GM23338 (cell line): ENCODE data around the gene LRRC17. TPM values are rescaled to one million over a fixed set of nuclear protein-coding genes. Genes with fewer than 3 reads are reported as not detected.

Source experiments
- ATAC-seq: fragments of 200-7000 bp; cut with Tn5 transposase; 3 replicates; pipeline ENCODE4 v1.9.1; 2020
- DNase-seq: peaks from one replicate; pipeline ENCODE4 v3.0.0-alpha.2; 2015; ENCODE audit warnings: low spot score
- H2AFZ ChIP-seq: fragments of 200-600 bp; sonication (generic); 2 replicates; pipeline ENCODE4 v1.8.0; 2016; ENCODE audit warnings: antibody characterized with exemption, mild to moderate bottlenecking, moderate library complexity
- H3F3A ChIP-seq: fragments of 200-600 bp; sonication (generic); replicated peaks from 2 replicates; pipeline ENCODE4 v1.8.0; 2017; ENCODE audit warnings: antibody characterized with exemption, mixed run types, low read depth
- H3K27ac ChIP-seq: fragments of 200-600 bp; sonication (generic); 2 replicates; pipeline ENCODE4 v1.6.1; 2016; ENCODE audit warnings: low read depth
- H3K27me3 ChIP-seq: fragments of 200-600 bp; sonication (generic); 2 replicates; pipeline ENCODE4 v1.8.0; 2016; ENCODE audit warnings: mild to moderate bottlenecking, mixed run types, moderate library complexity; ENCODE audit not compliant: insufficient read depth
- H3K36me3 ChIP-seq: fragments of 200-600 bp; sonication (generic); 2 replicates; pipeline ENCODE4 v1.8.0; 2016; ENCODE audit warnings: mild to moderate bottlenecking; ENCODE audit not compliant: insufficient read depth
- H3K4me1 ChIP-seq: fragments of 200-600 bp; sonication (generic); 2 replicates; pipeline ENCODE4 v1.8.0; 2016; ENCODE audit warnings: mild to moderate bottlenecking, moderate library complexity; ENCODE audit not compliant: insufficient read depth
- H3K4me2 ChIP-seq: fragments of 200-600 bp; sonication (generic); 2 replicates; pipeline ENCODE4 v1.7.1; 2017; ENCODE audit warnings: mixed run types
- H3K4me3 ChIP-seq: fragments of 200-600 bp; sonication (generic); 2 replicates; pipeline ENCODE4 v1.6.1; 2016; ENCODE audit warnings: mixed run types
- H3K79me2 ChIP-seq: fragments of 200-600 bp; sonication (generic); replicated peaks from 2 replicates; pipeline ENCODE4 v1.8.0; 2017; ENCODE audit warnings: mild to moderate bottlenecking; ENCODE audit not compliant: insufficient read depth
- H3K9me2 ChIP-seq: fragments of 200-600 bp; sonication (generic); 2 replicates; pipeline ENCODE4 v1.8.0; 2017; ENCODE audit not compliant: insufficient read depth
- H4K20me1 ChIP-seq: fragments of 200-600 bp; sonication (generic); replicated peaks from 2 replicates; pipeline ENCODE4 v1.8.0; 2017; ENCODE audit warnings: mild to moderate bottlenecking; ENCODE audit not compliant: insufficient read depth
- H3K27ac Mint-ChIP-seq: 2 replicates; pipeline ENCODE4 v1.8.0; 2020; ENCODE audit warnings: inconsistent platforms, mild to moderate bottlenecking, moderate library complexity, mixed read lengths
- H3K27me3 Mint-ChIP-seq: 3 replicates; pipeline ENCODE4 v1.8.0; 2022; ENCODE audit warnings: low read depth, mild to moderate bottlenecking, moderate library complexity, mixed read lengths, inconsistent platforms; ENCODE audit not compliant: insufficient read depth, poor library complexity
- H3K36me3 Mint-ChIP-seq: 3 replicates; pipeline ENCODE4 v1.8.0; 2021; ENCODE audit warnings: low read depth, mild to moderate bottlenecking, inconsistent platforms, moderate library complexity, mixed read lengths
- H3K4me1 Mint-ChIP-seq: 3 replicates; pipeline ENCODE4 v1.8.0; 2020; ENCODE audit warnings: mild to moderate bottlenecking, inconsistent platforms, mixed read lengths
- H3K4me3 Mint-ChIP-seq: 3 replicates; pipeline ENCODE4 v1.8.0; 2021; ENCODE audit warnings: moderate library complexity, mild to moderate bottlenecking, inconsistent platforms, mixed read lengths
- H3K9me3 Mint-ChIP-seq: 3 replicates; pipeline ENCODE4 v1.8.0; 2020; ENCODE audit warnings: moderate library complexity, mild to moderate bottlenecking, inconsistent platforms, mixed read lengths
- CREB1 ChIP-seq: fragments of 250-450 bp; sonication (Bioruptor Pico); IDR thresholded peaks from 2 replicates; pipeline ENCODE4 v1.5.0; 2020; ENCODE audit warnings: low read depth, mild to moderate bottlenecking, moderate library complexity
- EZH2 ChIP-seq: fragments of 200-600 bp; sonication (generic); IDR thresholded peaks from one replicate; pipeline ENCODE4 v1.8.0; 2017; ENCODE audit warnings: antibody characterized with exemption, mild to moderate bottlenecking, low read depth; ENCODE audit not compliant: unreplicated experiment
- EZH2phosphoT487 ChIP-seq: fragments of 200-600 bp; sonication (generic); IDR thresholded peaks from one replicate; pipeline ENCODE4 v1.8.1; 2018; ENCODE audit warnings: antibody characterized with exemption; ENCODE audit not compliant: unreplicated experiment
- JUNB ChIP-seq: IDR thresholded peaks from one replicate; pipeline ENCODE4 v1.6.1; 2016; ENCODE audit warnings: antibody characterized with exemption; ENCODE audit not compliant: unreplicated experiment
- NANOG ChIP-seq: IDR thresholded peaks from 2 replicates; pipeline ENCODE4 v1.6.1; 2016; ENCODE audit warnings: antibody characterized with exemption, borderline replicate concordance
- POLR2AphosphoS5 ChIP-seq: IDR thresholded peaks from 2 replicates; pipeline ENCODE4 v1.6.1; 2016; ENCODE audit warnings: antibody characterized with exemption, low read depth
- STAT1 ChIP-seq: IDR thresholded peaks from one replicate; pipeline ENCODE4 v1.6.1; 2016; ENCODE audit warnings: antibody characterized with exemption; ENCODE audit not compliant: unreplicated experiment
- ZNF114 ChIP-seq: fragments of 250-450 bp; sonication (Bioruptor Pico); IDR thresholded peaks from 2 replicates; pipeline ENCODE4 v1.5.0; 2020; ENCODE audit warnings: mild to moderate bottlenecking, moderate library complexity
- ZNF331 ChIP-seq: fragments of 250-450 bp; sonication (Bioruptor Pico); IDR thresholded peaks from 2 replicates; pipeline ENCODE4 v1.5.0; 2020; ENCODE audit warnings: low read depth, mild to moderate bottlenecking, moderate library complexity
- polyA plus RNA-seq: library from polyadenylated mRNA; unstranded; fragments of >200 nt; fragmentation: Nextera tagmentation; extraction: Ambion mirVana; gene quantifications from 2 replicates; pipeline ENCODE4 v1.2.1, GENCODE V29; 2016
- total RNA-seq: library from RNA; depleted of rRNA; stranded (reverse); fragments of >200 nt; shearing (Covaris generic); gene quantifications from 2 replicates; pipeline ENCODE4 v1.2.3, GENCODE V29; 2014
- TF ChIP-seq, protein P1 (sequence below): IDR thresholded peaks from one replicate; pipeline ENCODE4 v1.6.1; 2018; ENCODE audit warnings: antibody characterized with exemption; ENCODE audit not compliant: unreplicated experiment
- TF ChIP-seq, protein P2 (sequence below): IDR thresholded peaks from 2 replicates; pipeline ENCODE4 v1.6.1; 2016; ENCODE audit warnings: antibody characterized with exemption
- TF ChIP-seq, protein P3 (sequence below): fragments of 250-450 bp; sonication (Bioruptor Pico); IDR thresholded peaks from 2 replicates; pipeline ENCODE4 v1.5.0; 2020; ENCODE audit warnings: mild to moderate bottlenecking, moderate library complexity
- TF ChIP-seq, protein P4 (sequence below), 2 experiments: fragments of 200-600 bp in 1 of 2; sonication (generic) in 1 of 2; conservative IDR thresholded peaks; 2 replicates each; pipeline versions ENCODE4 v1.5.1 to v1.6.1; 2016 to 2017; ENCODE audit warnings: antibody characterized with exemption in 2 of 2, low read depth in 2 of 2, mild to moderate bottlenecking in 2 of 2, moderate library complexity in 1 of 2

The LRRC17 gene
- total and polyA plus RNA-seq, 2 experiments from 2014 or later, result 2.8 to 3.1 TPM

DNA sequence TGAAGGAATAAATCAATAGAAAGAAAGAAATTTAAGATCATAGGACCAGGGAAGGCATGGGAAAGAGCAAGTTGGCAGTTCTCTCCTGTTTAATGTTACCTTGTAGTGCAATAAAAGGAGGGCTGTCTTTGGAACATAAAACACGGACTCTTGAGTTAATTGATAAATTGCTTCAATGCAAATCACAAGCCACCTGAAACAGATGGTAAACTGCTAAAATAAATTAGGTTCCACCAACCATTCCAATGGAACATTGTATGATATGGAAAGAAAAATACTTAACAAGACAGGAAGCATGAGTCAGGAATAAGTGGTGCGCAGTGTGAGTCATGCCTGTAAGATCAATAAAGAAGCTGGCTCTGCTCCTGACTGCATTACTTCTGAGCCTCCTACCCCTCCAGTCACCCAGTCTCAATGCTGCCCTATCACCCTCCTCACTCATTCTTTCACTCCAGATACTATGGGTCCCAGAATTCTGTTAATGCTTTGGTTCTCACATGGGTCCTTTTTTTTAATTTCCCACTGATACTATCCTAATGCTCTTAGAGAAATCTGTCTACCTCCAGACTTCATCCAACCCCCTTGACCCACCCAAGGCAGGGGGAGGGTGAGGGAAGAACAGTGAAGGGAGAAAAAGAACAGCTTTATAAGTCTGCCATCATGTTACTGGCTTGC lies 78.9 kb downstream of the LRRC17 start:
- DNase-seq (no peak), ATAC-seq (no peak)
- no peaks in the 10 kb centered on the region for H3K36me3 Mint-ChIP-seq
- no peaks in the 10 kb centered on the region for H3K79me2 ChIP-seq
- H3K36me3 ChIP-seq, result no peaks in the 10 kb centered on the region
- H3K4me2 ChIP-seq, result no peak overlapping the region
- H3K4me1 ChIP-seq, result no peaks in the 10 kb centered on the region
- H3K4me3 Mint-ChIP-seq, result no peak overlapping the region
- no peak overlapping the region for H2AFZ ChIP-seq
- H3K27ac ChIP-seq, result no peak overlapping the region
- no peaks in the 10 kb centered on the region for H4K20me1 ChIP-seq
- H3K27ac Mint-ChIP-seq, result no peak overlapping the region
- H3F3A ChIP-seq, result no peaks in the 10 kb centered on the region
- 0 out of 2 replicates have a peak, but pooled peaks cover 7% of the 10 kb centered on the region for H3K9me2 ChIP-seq
- no peaks in the 10 kb centered on the region for H3K27me3 ChIP-seq
- no peak overlapping the region for H3K4me3 ChIP-seq
- no peaks in the 10 kb centered on the region; the same call in 2 of the 3 replicates for H3K9me3 Mint-ChIP-seq
- no peak for TF ChIP-seq STAT1
- TF ChIP-seq, protein P1, sequence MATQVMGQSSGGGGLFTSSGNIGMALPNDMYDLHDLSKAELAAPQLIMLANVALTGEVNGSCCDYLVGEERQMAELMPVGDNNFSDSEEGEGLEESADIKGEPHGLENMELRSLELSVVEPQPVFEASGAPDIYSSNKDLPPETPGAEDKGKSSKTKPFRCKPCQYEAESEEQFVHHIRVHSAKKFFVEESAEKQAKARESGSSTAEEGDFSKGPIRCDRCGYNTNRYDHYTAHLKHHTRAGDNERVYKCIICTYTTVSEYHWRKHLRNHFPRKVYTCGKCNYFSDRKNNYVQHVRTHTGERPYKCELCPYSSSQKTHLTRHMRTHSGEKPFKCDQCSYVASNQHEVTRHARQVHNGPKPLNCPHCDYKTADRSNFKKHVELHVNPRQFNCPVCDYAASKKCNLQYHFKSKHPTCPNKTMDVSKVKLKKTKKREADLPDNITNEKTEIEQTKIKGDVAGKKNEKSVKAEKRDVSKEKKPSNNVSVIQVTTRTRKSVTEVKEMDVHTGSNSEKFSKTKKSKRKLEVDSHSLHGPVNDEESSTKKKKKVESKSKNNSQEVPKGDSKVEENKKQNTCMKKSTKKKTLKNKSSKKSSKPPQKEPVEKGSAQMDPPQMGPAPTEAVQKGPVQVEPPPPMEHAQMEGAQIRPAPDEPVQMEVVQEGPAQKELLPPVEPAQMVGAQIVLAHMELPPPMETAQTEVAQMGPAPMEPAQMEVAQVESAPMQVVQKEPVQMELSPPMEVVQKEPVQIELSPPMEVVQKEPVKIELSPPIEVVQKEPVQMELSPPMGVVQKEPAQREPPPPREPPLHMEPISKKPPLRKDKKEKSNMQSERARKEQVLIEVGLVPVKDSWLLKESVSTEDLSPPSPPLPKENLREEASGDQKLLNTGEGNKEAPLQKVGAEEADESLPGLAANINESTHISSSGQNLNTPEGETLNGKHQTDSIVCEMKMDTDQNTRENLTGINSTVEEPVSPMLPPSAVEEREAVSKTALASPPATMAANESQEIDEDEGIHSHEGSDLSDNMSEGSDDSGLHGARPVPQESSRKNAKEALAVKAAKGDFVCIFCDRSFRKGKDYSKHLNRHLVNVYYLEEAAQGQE, result no peak
- TF ChIP-seq, protein P2, sequence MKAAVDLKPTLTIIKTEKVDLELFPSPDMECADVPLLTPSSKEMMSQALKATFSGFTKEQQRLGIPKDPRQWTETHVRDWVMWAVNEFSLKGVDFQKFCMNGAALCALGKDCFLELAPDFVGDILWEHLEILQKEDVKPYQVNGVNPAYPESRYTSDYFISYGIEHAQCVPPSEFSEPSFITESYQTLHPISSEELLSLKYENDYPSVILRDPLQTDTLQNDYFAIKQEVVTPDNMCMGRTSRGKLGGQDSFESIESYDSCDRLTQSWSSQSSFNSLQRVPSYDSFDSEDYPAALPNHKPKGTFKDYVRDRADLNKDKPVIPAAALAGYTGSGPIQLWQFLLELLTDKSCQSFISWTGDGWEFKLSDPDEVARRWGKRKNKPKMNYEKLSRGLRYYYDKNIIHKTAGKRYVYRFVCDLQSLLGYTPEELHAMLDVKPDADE, result no peak
- no peak for TF ChIP-seq JUNB
- TF ChIP-seq ZNF331, result no peak
- no peak for TF ChIP-seq POLR2AphosphoS5
- no peak for TF ChIP-seq CREB1 (CRISPR knock-in tag)
- TF ChIP-seq, protein P3, sequence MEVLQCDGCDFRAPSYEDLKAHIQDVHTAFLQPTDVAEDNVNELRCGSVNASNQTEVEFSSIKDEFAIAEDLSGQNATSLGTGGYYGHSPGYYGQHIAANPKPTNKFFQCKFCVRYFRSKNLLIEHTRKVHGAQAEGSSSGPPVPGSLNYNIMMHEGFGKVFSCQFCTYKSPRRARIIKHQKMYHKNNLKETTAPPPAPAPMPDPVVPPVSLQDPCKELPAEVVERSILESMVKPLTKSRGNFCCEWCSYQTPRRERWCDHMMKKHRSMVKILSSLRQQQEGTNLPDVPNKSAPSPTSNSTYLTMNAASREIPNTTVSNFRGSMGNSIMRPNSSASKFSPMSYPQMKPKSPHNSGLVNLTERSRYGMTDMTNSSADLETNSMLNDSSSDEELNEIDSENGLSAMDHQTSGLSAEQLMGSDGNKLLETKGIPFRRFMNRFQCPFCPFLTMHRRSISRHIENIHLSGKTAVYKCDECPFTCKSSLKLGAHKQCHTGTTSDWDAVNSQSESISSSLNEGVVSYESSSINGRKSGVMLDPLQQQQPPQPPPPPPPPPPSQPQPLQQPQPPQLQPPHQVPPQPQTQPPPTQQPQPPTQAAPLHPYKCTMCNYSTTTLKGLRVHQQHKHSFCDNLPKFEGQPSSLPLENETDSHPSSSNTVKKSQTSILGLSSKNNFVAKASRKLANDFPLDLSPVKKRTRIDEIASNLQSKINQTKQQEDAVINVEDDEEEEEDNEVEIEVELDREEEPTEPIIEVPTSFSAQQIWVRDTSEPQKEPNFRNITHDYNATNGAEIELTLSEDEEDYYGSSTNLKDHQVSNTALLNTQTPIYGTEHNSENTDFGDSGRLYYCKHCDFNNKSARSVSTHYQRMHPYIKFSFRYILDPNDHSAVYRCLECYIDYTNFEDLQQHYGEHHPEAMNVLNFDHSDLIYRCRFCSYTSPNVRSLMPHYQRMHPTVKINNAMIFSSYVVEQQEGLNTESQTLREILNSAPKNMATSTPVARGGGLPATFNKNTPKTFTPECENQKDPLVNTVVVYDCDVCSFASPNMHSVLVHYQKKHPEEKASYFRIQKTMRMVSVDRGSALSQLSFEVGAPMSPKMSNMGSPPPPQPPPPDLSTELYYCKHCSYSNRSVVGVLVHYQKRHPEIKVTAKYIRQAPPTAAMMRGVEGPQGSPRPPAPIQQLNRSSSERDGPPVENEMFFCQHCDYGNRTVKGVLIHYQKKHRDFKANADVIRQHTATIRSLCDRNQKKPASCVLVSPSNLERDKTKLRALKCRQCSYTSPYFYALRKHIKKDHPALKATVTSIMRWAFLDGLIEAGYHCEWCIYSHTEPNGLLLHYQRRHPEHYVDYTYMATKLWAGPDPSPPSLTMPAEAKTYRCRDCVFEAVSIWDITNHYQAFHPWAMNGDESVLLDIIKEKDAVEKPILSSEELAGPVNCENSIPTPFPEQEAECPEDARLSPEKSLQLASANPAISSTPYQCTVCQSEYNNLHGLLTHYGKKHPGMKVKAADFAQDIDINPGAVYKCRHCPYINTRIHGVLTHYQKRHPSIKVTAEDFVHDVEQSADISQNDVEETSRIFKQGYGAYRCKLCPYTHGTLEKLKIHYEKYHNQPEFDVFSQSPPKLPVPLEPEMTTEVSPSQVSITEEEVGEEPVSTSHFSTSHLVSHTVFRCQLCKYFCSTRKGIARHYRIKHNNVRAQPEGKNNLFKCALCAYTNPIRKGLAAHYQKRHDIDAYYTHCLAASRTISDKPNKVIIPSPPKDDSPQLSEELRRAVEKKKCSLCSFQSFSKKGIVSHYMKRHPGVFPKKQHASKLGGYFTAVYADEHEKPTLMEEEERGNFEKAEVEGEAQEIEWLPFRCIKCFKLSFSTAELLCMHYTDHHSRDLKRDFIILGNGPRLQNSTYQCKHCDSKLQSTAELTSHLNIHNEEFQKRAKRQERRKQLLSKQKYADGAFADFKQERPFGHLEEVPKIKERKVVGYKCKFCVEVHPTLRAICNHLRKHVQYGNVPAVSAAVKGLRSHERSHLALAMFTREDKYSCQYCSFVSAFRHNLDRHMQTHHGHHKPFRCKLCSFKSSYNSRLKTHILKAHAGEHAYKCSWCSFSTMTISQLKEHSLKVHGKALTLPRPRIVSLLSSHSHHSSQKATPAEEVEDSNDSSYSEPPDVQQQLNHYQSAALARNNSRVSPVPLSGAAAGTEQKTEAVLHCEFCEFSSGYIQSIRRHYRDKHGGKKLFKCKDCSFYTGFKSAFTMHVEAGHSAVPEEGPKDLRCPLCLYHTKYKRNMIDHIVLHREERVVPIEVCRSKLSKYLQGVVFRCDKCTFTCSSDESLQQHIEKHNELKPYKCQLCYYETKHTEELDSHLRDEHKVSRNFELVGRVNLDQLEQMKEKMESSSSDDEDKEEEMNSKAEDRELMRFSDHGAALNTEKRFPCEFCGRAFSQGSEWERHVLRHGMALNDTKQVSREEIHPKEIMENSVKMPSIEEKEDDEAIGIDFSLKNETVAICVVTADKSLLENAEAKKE, result no peak
- TF ChIP-seq, protein P4, sequence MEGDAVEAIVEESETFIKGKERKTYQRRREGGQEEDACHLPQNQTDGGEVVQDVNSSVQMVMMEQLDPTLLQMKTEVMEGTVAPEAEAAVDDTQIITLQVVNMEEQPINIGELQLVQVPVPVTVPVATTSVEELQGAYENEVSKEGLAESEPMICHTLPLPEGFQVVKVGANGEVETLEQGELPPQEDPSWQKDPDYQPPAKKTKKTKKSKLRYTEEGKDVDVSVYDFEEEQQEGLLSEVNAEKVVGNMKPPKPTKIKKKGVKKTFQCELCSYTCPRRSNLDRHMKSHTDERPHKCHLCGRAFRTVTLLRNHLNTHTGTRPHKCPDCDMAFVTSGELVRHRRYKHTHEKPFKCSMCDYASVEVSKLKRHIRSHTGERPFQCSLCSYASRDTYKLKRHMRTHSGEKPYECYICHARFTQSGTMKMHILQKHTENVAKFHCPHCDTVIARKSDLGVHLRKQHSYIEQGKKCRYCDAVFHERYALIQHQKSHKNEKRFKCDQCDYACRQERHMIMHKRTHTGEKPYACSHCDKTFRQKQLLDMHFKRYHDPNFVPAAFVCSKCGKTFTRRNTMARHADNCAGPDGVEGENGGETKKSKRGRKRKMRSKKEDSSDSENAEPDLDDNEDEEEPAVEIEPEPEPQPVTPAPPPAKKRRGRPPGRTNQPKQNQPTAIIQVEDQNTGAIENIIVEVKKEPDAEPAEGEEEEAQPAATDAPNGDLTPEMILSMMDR (conservative IDR thresholded peaks at IDR 0.05; ENCODE audit: low read depth in 2 of 2), result no peak
- TF ChIP-seq ZNF114 (CRISPR knock-in tag), result no peak
- no peak for TF ChIP-seq EZH2
- no peak for TF ChIP-seq EZH2phosphoT487
- TF ChIP-seq NANOG, result no peak
- peaks cover 3% of the 10 kb centered on the region for H3K27me3 Mint-ChIP-seq
- H3K4me1 Mint-ChIP-seq, result no peaks in the 10 kb centered on the region
